SU-DHL-6 (cell line): ENCODE results near the gene PNLDC1.

Experiments
- CTCF ChIP-seq: fragments of 200-600 bp; sonication (generic); IDR thresholded peaks from one replicate; pipeline ENCODE4 v1.5.1; 2017; ENCODE audit warnings: antibody characterized with exemption, mild to moderate bottlenecking, low read length, moderate library complexity; ENCODE audit not compliant: insufficient read depth, poor library complexity, severe bottlenecking
- EZH2phosphoT487 ChIP-seq: fragments of 200-600 bp; sonication (generic), shearing (Covaris generic); conservative IDR thresholded peaks from 2 replicates; pipeline ENCODE4 v1.6.1; 2018; ENCODE audit warnings: mild to moderate bottlenecking, antibody characterized with exemption, low read length, moderate library complexity, mixed read lengths

- no peak for TF ChIP-seq CTCF
- no peak for TF ChIP-seq EZH2phosphoT487
Observed at GRCh38 chr6:159777240-159777904, 22.7 kb upstream of the PNLDC1 start.
